Upper lobe of left lung (tissue), 4 donors: ENCODE measurements around the gene HIPK4.

Source experiments
- CTCF ChIP-seq, 6 experiments: fragments of 450-650 bp in 4 of 6; fragments of 200-600 bp in 2 of 6; sonication (generic) in 2 of 6; IDR thresholded peaks; one replicate each; pipeline ENCODE4 v1.5.1; 2016 to 2019; ENCODE audit warnings: antibody characterized with exemption in 6 of 6
- EP300 ChIP-seq, 4 donors: sonication (generic); formaldehyde crosslinking; IDR thresholded peaks; one replicate each; pipeline ENCODE4 v1.5.1; 2017; ENCODE audit warnings: antibody characterized with exemption in 4 of 4, control low read depth in 2 of 4
- POLR2A ChIP-seq, 4 donors: fragments of 450-650 bp; IDR thresholded peaks; one replicate each; pipeline ENCODE4 v1.5.1; 2016 to 2017; ENCODE audit warnings: antibody characterized with exemption in 4 of 4, mild to moderate bottlenecking in 2 of 4
- POLR2AphosphoS5 ChIP-seq, 2 donors: sonication (generic); formaldehyde crosslinking; IDR thresholded peaks; one replicate each; pipeline ENCODE4 v1.5.1; 2017; ENCODE audit warnings: antibody characterized with exemption in 2 of 2

DNA sequence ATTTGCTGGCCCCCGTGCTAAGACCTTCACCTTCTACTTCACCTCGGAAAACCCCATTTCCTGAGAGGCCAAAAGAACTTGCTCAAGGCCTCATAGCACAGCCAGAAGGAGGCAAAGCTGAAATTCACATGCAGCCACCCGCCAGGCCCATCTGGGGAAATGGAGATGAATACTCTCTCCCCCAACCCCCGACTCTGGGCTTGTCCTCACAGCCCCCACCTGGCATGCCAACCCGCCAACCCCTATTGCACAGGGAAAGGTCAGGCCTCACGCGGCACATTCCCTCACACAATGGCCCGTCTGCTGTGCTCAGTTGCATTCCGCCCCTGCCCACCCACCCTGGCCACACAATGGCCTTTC is 20.0 kb upstream of the HIPK4 start:
- TF ChIP-seq CTCF (IDR thresholded peaks at IDR 0.05) (no peak), POLR2AphosphoS5 (IDR thresholded peaks at IDR 0.05) (no peak), POLR2A (IDR thresholded peaks at IDR 0.05) (no peak), EP300 (IDR thresholded peaks at IDR 0.05) (no peak)
